Peyer's patch (tissue), 4 donors: ENCODE measurements around the gene LTBP2. TPM values are rescaled to one million over a fixed set of nuclear protein-coding genes. Genes with fewer than 3 reads are reported as not detected.

Source experiments
- DNase-seq, 3 donors: peaks; one replicate each; pipeline ENCODE4 v3.0.0-alpha.2; 2017 to 2019
- H3K27ac ChIP-seq, 4 donors: fragments of 200-600 bp; sonication (generic); one replicate each; pipeline ENCODE4 v1.5.1; 2016 to 2019
- H3K27me3 ChIP-seq, 2 donors: fragments of 200-600 bp; sonication (generic); one replicate each; pipeline ENCODE4 v1.5.1; 2019
- H3K36me3 ChIP-seq, 3 donors: fragments of 200-600 bp; sonication (generic); one replicate each; pipeline ENCODE4 v1.5.1; 2016 to 2019
- H3K4me1 ChIP-seq, 4 donors: fragments of 200-600 bp; sonication (generic); one replicate each; pipeline ENCODE4 v1.5.1; 2016 to 2019
- H3K4me3 ChIP-seq, 4 donors: fragments of 200-600 bp; sonication (generic); 1 replicate in 3 of 4; 2 replicates in 1 of 4; pipeline ENCODE4 v1.5.1; 2016 to 2019; ENCODE audit warnings: mild to moderate bottlenecking in 1 of 4
- H3K9me3 ChIP-seq, 4 donors: fragments of 200-600 bp; sonication (generic); one replicate each; pipeline ENCODE4 v1.5.1; 2016 to 2019; ENCODE audit warnings: mild to moderate bottlenecking in 1 of 4
- POLR2A ChIP-seq, 2 donors: fragments of 450-650 bp; IDR thresholded peaks; one replicate each; pipeline ENCODE4 v1.5.1; 2017; ENCODE audit warnings: antibody characterized with exemption in 2 of 2, mild to moderate bottlenecking in 2 of 2, moderate library complexity in 2 of 2
- total RNA-seq, 4 donors: library from RNA; depleted of rRNA; stranded (reverse); fragments of >200 nt; gene quantifications; one replicate each; pipeline ENCODE4 v1.1.0, GENCODE V29; 2016
- TF ChIP-seq, protein P1 (sequence below), 6 experiments: fragments of 450-650 bp in 4 of 6; fragments of 200-600 bp in 2 of 6; sonication (generic) in 1 of 6; IDR thresholded peaks; one replicate each; pipeline ENCODE4 v1.5.1; 2017 to 2019; ENCODE audit warnings: antibody characterized with exemption in 6 of 6, mild to moderate bottlenecking in 3 of 6, moderate library complexity in 1 of 6

The LTBP2 gene
- total RNA-seq, 4 donors from 2014 or later: 10.7 to 34.7 (median 16.0) TPM

DNA sequence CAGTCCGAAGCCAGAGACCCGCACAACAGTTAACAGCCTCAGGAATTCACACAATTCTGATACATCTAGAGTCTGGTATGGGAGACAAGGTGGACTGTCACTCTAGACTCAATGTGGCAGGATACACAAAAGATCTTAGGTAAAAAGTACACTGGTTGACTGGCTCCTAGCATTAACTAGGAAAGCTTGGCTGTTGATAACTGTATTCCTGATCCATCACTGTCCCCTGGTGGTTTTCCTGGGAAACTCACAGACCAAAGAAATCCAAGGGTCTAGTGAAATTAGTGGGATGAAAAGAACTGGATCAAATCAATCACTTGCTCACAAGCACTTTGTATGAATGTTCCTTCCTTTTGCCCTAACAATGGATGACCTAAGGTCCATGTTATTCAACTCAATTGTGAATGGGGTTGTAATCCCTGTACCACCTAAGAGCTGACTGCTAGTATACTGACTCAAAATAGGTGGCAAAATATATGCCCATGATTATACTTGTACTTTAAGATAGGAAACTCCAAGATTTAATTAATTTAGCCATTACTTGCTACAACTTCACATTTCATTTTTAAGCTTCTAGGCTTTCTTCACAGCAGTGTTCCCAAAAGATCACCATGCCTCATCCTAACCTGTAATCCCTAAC lies 132.9 kb downstream of the LTBP2 start:
- H3K27ac ChIP-seq: no peak overlapping the region
- no peak overlapping the region for H3K4me3 ChIP-seq
- TF ChIP-seq, protein P1, sequence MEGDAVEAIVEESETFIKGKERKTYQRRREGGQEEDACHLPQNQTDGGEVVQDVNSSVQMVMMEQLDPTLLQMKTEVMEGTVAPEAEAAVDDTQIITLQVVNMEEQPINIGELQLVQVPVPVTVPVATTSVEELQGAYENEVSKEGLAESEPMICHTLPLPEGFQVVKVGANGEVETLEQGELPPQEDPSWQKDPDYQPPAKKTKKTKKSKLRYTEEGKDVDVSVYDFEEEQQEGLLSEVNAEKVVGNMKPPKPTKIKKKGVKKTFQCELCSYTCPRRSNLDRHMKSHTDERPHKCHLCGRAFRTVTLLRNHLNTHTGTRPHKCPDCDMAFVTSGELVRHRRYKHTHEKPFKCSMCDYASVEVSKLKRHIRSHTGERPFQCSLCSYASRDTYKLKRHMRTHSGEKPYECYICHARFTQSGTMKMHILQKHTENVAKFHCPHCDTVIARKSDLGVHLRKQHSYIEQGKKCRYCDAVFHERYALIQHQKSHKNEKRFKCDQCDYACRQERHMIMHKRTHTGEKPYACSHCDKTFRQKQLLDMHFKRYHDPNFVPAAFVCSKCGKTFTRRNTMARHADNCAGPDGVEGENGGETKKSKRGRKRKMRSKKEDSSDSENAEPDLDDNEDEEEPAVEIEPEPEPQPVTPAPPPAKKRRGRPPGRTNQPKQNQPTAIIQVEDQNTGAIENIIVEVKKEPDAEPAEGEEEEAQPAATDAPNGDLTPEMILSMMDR (IDR thresholded peaks at IDR 0.05): peak; percentile 30 to 64 (median 48)
- no peak for TF ChIP-seq POLR2A (IDR thresholded peaks at IDR 0.05)
- no peaks in the 10 kb centered on the region for H3K4me1 ChIP-seq
- H3K27me3 ChIP-seq: no peaks in the 10 kb centered on the region
- no peaks in the 10 kb centered on the region for H3K9me3 ChIP-seq
- DNase-seq: no peak
- H3K36me3 ChIP-seq: peaks cover 0 to 63% (median 0%) of the 10 kb centered on the region in 3 donors

DNA sequence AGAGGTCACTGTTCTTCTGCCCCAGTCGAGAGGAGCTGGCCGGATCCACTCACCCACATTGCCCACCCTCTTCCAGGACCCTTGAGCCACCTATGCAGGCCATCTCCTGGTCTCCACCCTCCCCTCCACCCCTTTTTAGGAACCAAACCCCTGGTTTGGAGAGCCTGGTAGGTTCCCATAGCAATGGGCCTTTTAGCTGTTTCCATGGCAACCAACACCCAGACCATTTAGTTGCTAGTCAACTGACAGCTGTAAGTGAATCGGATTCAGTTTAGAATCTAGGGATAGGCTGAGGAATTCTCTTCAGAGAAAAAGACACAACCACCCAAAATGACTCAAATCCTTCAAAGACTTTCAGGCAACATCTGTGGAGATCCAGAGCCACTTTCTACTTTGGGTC lies 135.4 kb downstream of the LTBP2 start:
- DNase-seq: no peak
- H3K36me3 ChIP-seq: peaks cover 0 to 48% (median 0%) of the 10 kb centered on the region in 3 donors
- no peaks in the 10 kb centered on the region for H3K9me3 ChIP-seq
- no peaks in the 10 kb centered on the region for H3K4me1 ChIP-seq
- no peaks in the 10 kb centered on the region for H3K27me3 ChIP-seq
- H3K27ac ChIP-seq: no peak overlapping the region
- TF ChIP-seq, protein P1 (IDR thresholded peaks at IDR 0.05): no peak
- no peak for TF ChIP-seq POLR2A (IDR thresholded peaks at IDR 0.05)
- no peak overlapping the region for H3K4me3 ChIP-seq

DNA sequence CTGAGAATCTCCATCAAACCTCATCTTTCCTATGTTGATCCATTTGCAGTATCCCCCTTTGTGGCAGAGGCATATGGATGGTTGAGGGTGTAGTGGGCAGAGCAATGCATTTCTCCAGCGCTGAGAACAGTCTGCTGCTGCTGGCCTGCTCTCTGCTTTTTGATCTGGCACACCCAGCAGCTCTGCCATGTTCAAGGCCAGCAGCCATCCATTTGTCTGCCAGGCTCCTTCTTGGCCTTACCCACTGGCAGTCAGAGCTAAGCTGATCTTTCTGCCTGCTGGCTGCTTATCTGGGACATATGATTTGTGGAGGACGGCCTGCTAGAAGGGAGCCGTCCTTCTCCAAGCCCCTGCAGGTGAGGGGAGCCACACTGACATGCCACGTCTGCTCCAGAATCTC lies 135.9 kb downstream of the LTBP2 start:
- Histone ChIP-seq H3K27me3 (no peaks in the 10 kb centered on the region), H3K4me3 (no peak overlapping the region), H3K9me3 (no peaks in the 10 kb centered on the region), H3K4me1 (no peaks in the 10 kb centered on the region), H3K27ac (no peak overlapping the region), H3K36me3 (peaks cover 0 to 43% (median 0%) of the 10 kb centered on the region in 3 donors)
- TF ChIP-seq, protein P1 (IDR thresholded peaks at IDR 0.05): no peak
- TF ChIP-seq POLR2A (IDR thresholded peaks at IDR 0.05): no peak
- no peak for DNase-seq

DNA sequence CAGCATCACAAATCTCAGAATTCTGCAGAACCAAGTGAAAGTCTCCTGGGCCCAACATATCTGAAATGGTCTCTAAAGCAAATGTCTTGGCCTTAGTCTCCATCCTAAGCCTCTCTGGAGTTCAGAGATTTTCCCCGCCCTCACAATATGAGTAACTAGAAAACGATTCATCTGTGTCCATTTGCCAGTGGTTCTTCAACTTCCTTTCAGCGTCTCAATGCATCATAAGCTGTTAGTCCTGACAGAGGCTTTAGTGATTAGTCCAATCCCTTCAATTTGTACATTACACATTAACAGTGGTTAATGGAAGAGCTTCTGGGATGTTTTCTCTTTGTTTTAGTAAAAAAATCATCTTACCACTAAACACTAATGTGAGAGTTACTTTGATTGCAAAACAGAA lies 136.4 kb downstream of the LTBP2 start:
- Histone ChIP-seq H3K9me3 (no peaks in the 10 kb centered on the region), H3K4me3 (no peak overlapping the region), H3K27ac (no peak overlapping the region), H3K36me3 (peaks cover 0 to 39% (median 0%) of the 10 kb centered on the region in 3 donors), H3K4me1 (no peaks in the 10 kb centered on the region), H3K27me3 (no peaks in the 10 kb centered on the region)
- TF ChIP-seq, protein P1 (IDR thresholded peaks at IDR 0.05): no peak
- no peak for TF ChIP-seq POLR2A (IDR thresholded peaks at IDR 0.05)
- no peak for DNase-seq

DNA sequence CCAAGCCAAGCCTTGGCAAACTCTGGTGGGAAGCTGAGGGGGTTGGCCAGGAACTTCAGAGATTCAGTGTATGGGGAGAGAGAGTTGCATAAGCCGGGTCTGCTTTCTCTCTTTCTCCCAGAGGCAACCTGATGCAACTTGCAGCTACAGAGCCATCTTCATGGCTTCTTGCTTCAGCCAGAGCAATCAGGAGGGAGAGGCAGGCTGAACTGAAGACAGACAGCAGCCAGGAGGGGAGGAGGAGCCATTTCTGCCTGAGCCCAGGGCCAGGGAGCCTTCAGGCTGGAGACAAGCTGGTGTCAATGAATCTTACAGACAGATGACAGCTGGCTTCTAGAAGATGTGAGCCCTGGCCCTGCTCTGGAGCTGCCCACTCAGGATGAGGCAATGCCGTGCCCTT lies 137.7 kb downstream of the LTBP2 start:
- no peaks in the 10 kb centered on the region for H3K27me3 ChIP-seq
- H3K36me3 ChIP-seq: peaks cover 0 to 26% (median 0%) of the 10 kb centered on the region in 3 donors

More for the DNA sequence above, 137.7 kb downstream of the LTBP2 start:
- TF ChIP-seq, protein P1 (IDR thresholded peaks at IDR 0.05): no peak
- TF ChIP-seq POLR2A (IDR thresholded peaks at IDR 0.05): no peak
- no peak overlapping the region for H3K4me3 ChIP-seq
- H3K9me3 ChIP-seq: no peaks in the 10 kb centered on the region
- DNase-seq: no peak
- H3K4me1 ChIP-seq: no peaks in the 10 kb centered on the region
- no peak overlapping the region for H3K27ac ChIP-seq
